Measurements from ENCODE around the gene TCFL5. TPM values are rescaled to one million over a fixed set of nuclear protein-coding genes. Genes with fewer than 3 reads are reported as not detected.
"Not testable (repeated sequence)": the region's sequence is repeated elsewhere in the genome, so short reads cannot be mapped to it uniquely, and the experiment has no call there.

The TCFL5 gene
- total RNA-seq, 1 donor from 2014 or later, result 5.7 TPM

GRCh38 chr20:62875419-62876361 is 14.1 kb upstream of the TCFL5 start:
- TF ChIP-seq CTCF (conservative IDR thresholded peaks at IDR 0.05; ENCODE audit: low read depth, low read length), result peak; percentile 42
- H3K4me3 ChIP-seq (ENCODE audit: low read depth, low read length), result peak overlapping the region; percentile 31
- DNase-seq (ENCODE audit: low read depth), result no peak

GRCh38 chr20:62874964-62875344 is 13.3 kb upstream of the TCFL5 start:
- TF ChIP-seq CTCF (conservative IDR thresholded peaks at IDR 0.05; ENCODE audit: low read depth, low read length), result no peak
- no peak for DNase-seq (ENCODE audit: low read depth)
- H3K4me3 ChIP-seq (ENCODE audit: low read depth, low read length), result no peak overlapping the region

- not testable (repeated sequence) for H3K4me3 ChIP-seq (ENCODE audit: low read depth, low read length); DNase-seq (ENCODE audit: low read depth)
- TF ChIP-seq CTCF (conservative IDR thresholded peaks at IDR 0.05; ENCODE audit: low read depth, low read length), result peak; percentile 54
Measured at GRCh38 chr20:62873681-62874031, 12.0 kb upstream of the TCFL5 start.

- DNase-seq (ENCODE audit: low read depth), result no peak
- no peak overlapping the region for H3K4me3 ChIP-seq (ENCODE audit: low read depth, low read length)
- TF ChIP-seq CTCF (conservative IDR thresholded peaks at IDR 0.05; ENCODE audit: low read depth, low read length), result no peak
Measured at GRCh38 chr20:62873280-62873679, 11.7 kb upstream of the TCFL5 start.

- no peak overlapping the region for H3K4me3 ChIP-seq (ENCODE audit: low read depth, low read length)
- no peak for DNase-seq (ENCODE audit: low read depth)
- TF ChIP-seq CTCF (conservative IDR thresholded peaks at IDR 0.05; ENCODE audit: low read depth, low read length), result no peak
Measured at GRCh38 chr20:62872862-62873261, 11.2 kb upstream of the TCFL5 start.

GRCh38 chr20:62872184-62872847 is 10.7 kb upstream of the TCFL5 start:
- TF ChIP-seq CTCF (conservative IDR thresholded peaks at IDR 0.05; ENCODE audit: low read depth, low read length), result no peak
- no peak for DNase-seq (ENCODE audit: low read depth)
- no peak overlapping the region for H3K4me3 ChIP-seq (ENCODE audit: low read depth, low read length)
